SK-N-MC (cell line): Measurements from ENCODE around the gene CLN6.

ENCODE experiments used
- EZH2 ChIP-seq: fragments of 200-600 bp; sonication (generic); IDR thresholded peaks from one replicate; pipeline ENCODE4 v1.6.1; 2017; ENCODE audit warnings: antibody characterized with exemption
- POLR2AphosphoS5 ChIP-seq: IDR thresholded peaks from 2 replicates; pipeline ENCODE4 v1.6.1; 2012; ENCODE audit warnings: mild to moderate bottlenecking, low read depth, low read length, borderline replicate concordance

DNA sequence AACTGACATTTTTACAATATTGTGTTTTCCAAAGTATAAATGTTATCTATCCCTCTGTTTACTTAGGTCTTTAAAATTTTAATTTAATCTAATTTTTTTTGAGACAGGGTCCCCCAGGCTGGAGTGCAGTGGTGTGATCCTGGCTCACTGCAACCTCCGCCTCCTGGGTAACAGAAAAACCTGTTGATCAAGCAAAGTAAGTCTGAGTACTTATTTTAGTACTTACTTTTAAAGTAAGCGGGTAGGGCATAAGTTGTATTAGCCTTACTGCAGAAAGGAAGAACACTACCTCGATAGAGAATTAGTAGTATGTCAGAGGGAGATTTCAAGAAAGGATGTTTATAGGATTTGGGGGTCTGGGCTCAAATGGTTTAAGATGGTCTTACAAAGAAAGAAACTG, 36.1 kb upstream of the CLN6 start:
- TF ChIP-seq POLR2AphosphoS5: no peak
- no peak for TF ChIP-seq EZH2
